IMR-90 (cell line): ENCODE results near the gene PPFIBP2. TPM values are rescaled to one million over a fixed set of nuclear protein-coding genes. Genes with fewer than 3 reads are reported as not detected.

Source experiments
- ATAC-seq: fragments of 200-7000 bp; cut with Tn5 transposase; 2 replicates; pipeline ENCODE4 v1.9.1; 2020; ENCODE audit warnings: low read depth, mild to moderate bottlenecking, moderate library complexity
- BruUV-seq: library from RNA; stranded (reverse); fragments of 400-500 nt; replicated peaks from 2 replicates; lab custom pipeline; 2021; lab: Mats Ljungman, UMichigan
- CTCF ChIA-PET: fragments of 300-600 bp; formaldehyde crosslinking; extraction: SDS; loops from one replicate; lab custom pipeline; 2021; ENCODE audit warnings: antibody characterized with exemption; lab: Yijun Ruan, JAX
- POLR2A ChIA-PET: fragments of 300-600 bp; sonication (Branson Sonifier 250); formaldehyde crosslinking; loops from one replicate; lab custom pipeline; 2022; ENCODE audit warnings: antibody characterized with exemption; ENCODE audit not compliant: unreplicated experiment; lab: Charles Lee
- DNase-seq: peaks from one replicate; pipeline ENCODE4 v3.0.0; 2013
- H2AFZ ChIP-seq: replicated peaks from 2 replicates; pipeline ENCODE3; 2013; ENCODE audit warnings: low read length, mild to moderate bottlenecking; ENCODE audit not compliant: poor library complexity
- H2AK5ac ChIP-seq: 2 replicates; pipeline ENCODE4 v1.6.1; 2013; ENCODE audit warnings: low read depth, low read length, inconsistent platforms
- H2AK9ac ChIP-seq: replicated peaks from 2 replicates; pipeline ENCODE3; 2013; ENCODE audit warnings: mild to moderate bottlenecking, low read depth, low read length, moderate library complexity; ENCODE audit not compliant: poor library complexity
- H2BK120ac ChIP-seq: 2 replicates; pipeline ENCODE4 v1.6.1; 2013; ENCODE audit warnings: low read depth, low read length, inconsistent platforms
- H2BK15ac ChIP-seq: 3 replicates; pipeline ENCODE4 v1.6.1; 2013; ENCODE audit warnings: low read depth, low read length, inconsistent platforms
- H2BK20ac ChIP-seq: 2 replicates; pipeline ENCODE4 v1.6.1; 2013; ENCODE audit warnings: low read depth, mild to moderate bottlenecking, inconsistent platforms, low read length, moderate library complexity
- H2BK5ac ChIP-seq: 2 replicates; pipeline ENCODE4 v1.6.1; 2013; ENCODE audit warnings: mild to moderate bottlenecking, low read depth, low read length, inconsistent platforms; ENCODE audit not compliant: poor library complexity, severe bottlenecking
- H3K14ac ChIP-seq: replicated peaks from 2 replicates; pipeline ENCODE4 v1.6.1; 2013; ENCODE audit warnings: low read depth, low read length, inconsistent platforms
- H3K18ac ChIP-seq: 2 replicates; pipeline ENCODE4 v1.6.1; 2013; ENCODE audit warnings: low read depth, low read length, control low read depth
- H3K23ac ChIP-seq: 2 replicates; pipeline ENCODE4 v1.6.1; 2013; ENCODE audit warnings: low read depth, low read length, inconsistent platforms
- H3K27ac ChIP-seq: 2 replicates; pipeline ENCODE4 v1.5.1; 2013; ENCODE audit warnings: mild to moderate bottlenecking, control low read depth, low read length; ENCODE audit not compliant: insufficient read depth
- H3K27me3 ChIP-seq: 2 replicates; pipeline ENCODE4 v1.6.1; 2013; ENCODE audit warnings: low read length; ENCODE audit not compliant: control insufficient read depth, insufficient read depth
- H3K36me3 ChIP-seq: 2 replicates; pipeline ENCODE4 v1.6.1; 2013; ENCODE audit warnings: low read length, mixed read lengths; ENCODE audit not compliant: control insufficient read depth, insufficient read depth
- H3K4ac ChIP-seq: 2 replicates; pipeline ENCODE4 v1.6.1; 2013; ENCODE audit warnings: low read depth, low read length, inconsistent platforms
- H3K4me1 ChIP-seq: 2 replicates; pipeline ENCODE4 v1.6.1; 2013; ENCODE audit warnings: low read length, mixed read lengths; ENCODE audit not compliant: control insufficient read depth, insufficient read depth
- H3K4me2 ChIP-seq: 2 replicates; pipeline ENCODE4 v1.6.1; 2013; ENCODE audit warnings: low read depth, mild to moderate bottlenecking, control low read depth, low read length, moderate library complexity
- H3K4me3 ChIP-seq: 2 replicates; pipeline ENCODE4 v1.5.1; 2013; ENCODE audit warnings: low read depth, mild to moderate bottlenecking, control low read depth, low read length, moderate library complexity; ENCODE audit not compliant: insufficient read depth
- H3K56ac ChIP-seq: 2 replicates; pipeline ENCODE4 v1.6.1; 2013; ENCODE audit warnings: low read length, inconsistent platforms; ENCODE audit not compliant: insufficient read depth; ENCODE audit errors: extremely low read depth
- H3K79me1 ChIP-seq, 2 experiments: 2 replicates each; pipeline ENCODE4 v1.6.1; 2013; ENCODE audit warnings: low read length in 2 of 2, inconsistent platforms in 1 of 2, low read depth in 1 of 2
- H3K9ac ChIP-seq: 2 replicates; pipeline ENCODE4 v1.6.1; 2013; ENCODE audit warnings: low read depth, low read length, control low read depth
- H3K9me1 ChIP-seq: 2 replicates; pipeline ENCODE4 v1.6.1; 2013; ENCODE audit warnings: low read length, inconsistent platforms; ENCODE audit not compliant: insufficient read depth
- H3K9me3 ChIP-seq: 2 replicates; pipeline ENCODE4 v1.6.1; 2013; ENCODE audit warnings: low read length; ENCODE audit not compliant: control insufficient read depth, insufficient read depth
- H4K20me1 ChIP-seq: 2 replicates; pipeline ENCODE4 v1.6.1; 2013; ENCODE audit warnings: low read length, inconsistent platforms; ENCODE audit not compliant: insufficient read depth
- H4K5ac ChIP-seq: 2 replicates; pipeline ENCODE4 v1.6.1; 2013; ENCODE audit warnings: mild to moderate bottlenecking, low read depth, low read length, control low read depth
- H4K8ac ChIP-seq, 2 experiments: 2 replicates each; pipeline ENCODE4 v1.6.1; 2013; ENCODE audit warnings: low read depth in 2 of 2, low read length in 2 of 2, control low read depth in 1 of 2, inconsistent platforms in 1 of 2
- H4K91ac ChIP-seq: 2 replicates; pipeline ENCODE4 v1.6.1; 2013; ENCODE audit warnings: low read depth, low read length, inconsistent platforms; ENCODE audit not compliant: insufficient read depth
- CEBPB ChIP-seq: IDR thresholded peaks from 2 replicates; pipeline ENCODE4 v1.6.1; 2012; ENCODE audit warnings: low read depth, low read length, improper control_type of control experiment
- CTCF ChIP-seq: conservative IDR thresholded peaks from 2 replicates; pipeline ENCODE4 v1.5.1; 2012; ENCODE audit warnings: mild to moderate bottlenecking, low read depth, low read length, improper control_type of control experiment
- ELK1 ChIP-seq: fragments of 150-350 bp; IDR thresholded peaks from 2 replicates; pipeline ENCODE4 v1.6.1; 2016; ENCODE audit warnings: low read depth, mild to moderate bottlenecking, low read length, moderate library complexity, borderline replicate concordance
- FOS ChIP-seq: fragments of 150-350 bp; IDR thresholded peaks from 2 replicates; pipeline ENCODE4 v1.6.1; 2016; ENCODE audit warnings: low read depth, low read length
- MAFK ChIP-seq: IDR thresholded peaks from 2 replicates; pipeline ENCODE4 v1.6.1; 2012; ENCODE audit warnings: low read depth, low read length, improper control_type of control experiment
- MAZ ChIP-seq: IDR thresholded peaks from 2 replicates; pipeline ENCODE4 v1.6.1; 2012; ENCODE audit warnings: low read depth, mild to moderate bottlenecking, low read length, improper control_type of control experiment, moderate library complexity, borderline replicate concordance
- NFE2L2 ChIP-seq: fragments of 150-350 bp; IDR thresholded peaks from 2 replicates; pipeline ENCODE4 v1.6.1; 2016; ENCODE audit warnings: low read depth, mild to moderate bottlenecking, low read length
- POLR2A ChIP-seq: IDR thresholded peaks from 2 replicates; pipeline ENCODE4 v1.6.1; 2012; ENCODE audit warnings: mild to moderate bottlenecking, low read depth, low read length
- RAD21 ChIP-seq: IDR thresholded peaks from 2 replicates; pipeline ENCODE4 v1.6.1; 2012; ENCODE audit warnings: low read length, improper control_type of control experiment
- SMC3 ChIP-seq: fragments of 150-350 bp; IDR thresholded peaks from 2 replicates; pipeline ENCODE4 v1.6.1; 2016; ENCODE audit warnings: low read depth, mild to moderate bottlenecking, antibody characterized with exemption, low read length, moderate library complexity
- WGBS, 2 experiments: methylation state at CpG; one replicate each; pipeline versions ENCODE4 v1.1.5 to v1.1.7; 2013; ENCODE audit warnings: missing lambda C conversion rate in 2 of 2; ENCODE audit not compliant: insufficient read length in 1 of 2; ENCODE audit errors: extremely low coverage in 2 of 2; 5-methylcytosine and 5-hydroxymethylcytosine counted together
- dilution Hi-C: fragments of 300-500 bp; cut with HindIII; formaldehyde crosslinking; loops from one replicate; pipeline ENCODE4 v1.14.3; 2018; ENCODE audit warnings: low sequenced_read_pairs; ENCODE audit not compliant: unreplicated experiment
- in situ Hi-C: fragments of 300-500 bp; cut with MboI; formaldehyde crosslinking; loops from 3 replicates; pipeline ENCODE4 v1.14.3; 2019; ENCODE audit warnings: low sequenced_read_pairs, inconsistent platforms, mixed read lengths
- intact Hi-C: fragments of 100-400 bp; cut with micrococcal nuclease; formaldehyde crosslinking; loops from 2 replicates; pipeline ENCODE4 v1.10.0; 2022
- polyA plus RNA-seq, 3 experiments: library from polyadenylated mRNA; depleted of rRNA; stranded (reverse); fragments of >200 nt; gene quantifications; 2 replicates each; pipeline ENCODE4 v1.2.3, GENCODE V29; 2012; ENCODE audit warnings: low replicate concordance in 1 of 3
- total RNA-seq: library from RNA; depleted of rRNA; stranded (reverse); fragments of >200 nt; gene quantifications from 2 replicates; pipeline ENCODE4 v1.2.3, GENCODE V29; 2012
- TF ChIP-seq, protein P1 (sequence below): fragments of 150-350 bp; IDR thresholded peaks from 2 replicates; pipeline ENCODE4 v1.6.1; 2017; ENCODE audit warnings: mild to moderate bottlenecking, antibody characterized with exemption, low read length, low read depth

Gene PPFIBP2
- total and polyA plus RNA-seq, 2 of the 4 experiments (the other 2 are of a cell fraction), result 6.0 to 11.8 TPM

DNA sequence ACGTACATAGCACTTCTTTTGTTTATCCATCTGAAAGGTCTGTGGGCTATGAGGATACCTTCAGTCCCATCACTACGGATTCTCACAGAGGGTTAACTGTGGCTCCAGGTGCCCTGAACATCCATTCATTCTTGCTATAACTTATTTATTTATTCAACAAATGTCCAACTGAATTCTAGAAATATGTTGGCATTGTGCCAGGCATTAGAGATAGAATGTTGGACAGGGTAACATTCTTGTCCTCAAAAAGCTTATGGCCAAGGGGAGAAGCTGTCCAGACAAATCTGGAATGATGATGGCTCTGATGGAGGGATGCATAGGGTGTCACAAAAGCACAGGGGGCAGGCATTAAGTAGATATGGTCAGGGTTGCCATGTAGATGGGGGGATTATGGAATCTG lies 20.1 kb upstream of the PPFIBP2 start:
- Histone ChIP-seq H3K56ac (no peak overlapping the region), H2BK5ac (no peak overlapping the region), H2AK5ac (no peak overlapping the region), H2AFZ (no peak overlapping the region), H4K8ac (no peak overlapping the region), H3K23ac (no peak overlapping the region), H3K9me3 (no peaks in the 10 kb centered on the region), H4K20me1 (no peaks in the 10 kb centered on the region), H3K4ac (no peak overlapping the region), H4K5ac (no peak overlapping the region), H3K36me3 (no peaks in the 10 kb centered on the region), H2AK9ac (no peak overlapping the region), H3K9ac (no peak overlapping the region), H3K4me2 (no peak overlapping the region), H2BK15ac (no peak overlapping the region), H3K9me1 (no peaks in the 10 kb centered on the region), H4K91ac (no peak overlapping the region), H3K79me1 (no peaks in the 10 kb centered on the region), H3K27me3 (no peaks in the 10 kb centered on the region), H3K4me1 (no peaks in the 10 kb centered on the region), H2BK120ac (no peak overlapping the region), H3K18ac (no peak overlapping the region), H2BK20ac (no peak overlapping the region), H3K4me3 (no peak overlapping the region), H3K27ac (no peak overlapping the region), H3K14ac (no peak overlapping the region)
- WGBS, 2 experiments, result no CpG with 5 or more reads among the region's 2 CpGs
- ChIA-PET CTCF (no interaction called here), POLR2A (no interaction called here)
- ATAC-seq (no peak), DNase-seq (no peak)
- intact Hi-C loops (no loop called here), dilution Hi-C loops (no loop called here), in situ Hi-C loops (no loop called here)
- BruUV-seq, result no TSS peak
- TF ChIP-seq MAZ (no peak), CEBPB (no peak), MAFK (no peak), RAD21 (no peak), ELK1 (no peak), SMC3 (no peak), FOS (no peak), NFE2L2 (no peak), POLR2A (no peak), CTCF (no peak)
- TF ChIP-seq, protein P1, sequence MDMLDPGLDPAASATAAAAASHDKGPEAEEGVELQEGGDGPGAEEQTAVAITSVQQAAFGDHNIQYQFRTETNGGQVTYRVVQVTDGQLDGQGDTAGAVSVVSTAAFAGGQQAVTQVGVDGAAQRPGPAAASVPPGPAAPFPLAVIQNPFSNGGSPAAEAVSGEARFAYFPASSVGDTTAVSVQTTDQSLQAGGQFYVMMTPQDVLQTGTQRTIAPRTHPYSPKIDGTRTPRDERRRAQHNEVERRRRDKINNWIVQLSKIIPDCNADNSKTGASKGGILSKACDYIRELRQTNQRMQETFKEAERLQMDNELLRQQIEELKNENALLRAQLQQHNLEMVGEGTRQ, result no peak
